Measurements from ENCODE around the gene FUT2.

DNA sequence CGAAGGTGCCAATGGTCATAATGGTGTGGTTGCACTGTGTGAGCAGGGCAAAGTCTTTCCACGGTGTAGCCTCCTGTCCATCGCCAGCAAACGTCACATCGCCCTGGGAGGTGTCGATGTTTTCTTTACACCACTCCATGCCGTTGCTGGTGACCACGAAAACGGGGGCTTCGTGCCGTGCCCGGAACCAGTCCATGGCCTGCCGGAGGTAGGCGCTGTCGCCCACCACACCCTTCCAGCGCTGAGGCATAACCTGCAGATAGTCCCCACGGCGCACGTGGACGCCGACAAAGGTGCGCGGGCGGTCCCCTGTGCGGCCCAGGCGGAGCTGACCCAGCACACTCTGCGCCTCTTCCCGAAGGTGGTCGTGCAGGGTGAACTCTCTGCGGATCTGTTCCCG is 54.6 kb downstream of the FUT2 start:
- TF ChIP-seq GATA2 (IDR thresholded peaks at IDR 0.05; ENCODE audit: low read depth, low read length): no peak
- no peak for TF ChIP-seq GATA3 (IDR thresholded peaks at IDR 0.05; ENCODE audit: low read depth, low read length)
